ENCODE data around the gene HS6ST3. TPM values are rescaled to one million over a fixed set of nuclear protein-coding genes. Genes with fewer than 3 reads are reported as not detected.

Gene HS6ST3
- total RNA-seq, 1 donor from 2014 or later: not detected

DNA sequence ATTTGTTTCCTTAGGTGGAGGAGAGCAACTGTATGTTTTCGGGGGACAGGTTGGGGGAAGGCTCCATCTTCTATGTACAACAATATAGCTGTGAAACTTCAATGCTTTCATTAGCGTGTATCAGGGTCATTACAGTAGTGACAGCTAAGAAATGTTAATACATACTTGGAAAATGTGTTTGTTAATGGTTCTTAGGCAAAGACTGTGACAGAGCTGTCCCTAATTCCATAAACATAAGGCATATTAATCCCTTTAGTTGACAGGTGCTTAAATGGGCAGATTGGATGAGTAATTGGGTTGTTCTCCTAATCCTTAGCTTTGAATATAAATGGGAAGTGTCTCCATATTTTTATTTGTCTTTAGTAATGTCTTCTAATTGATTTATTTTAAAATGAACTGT lies 313.7 kb downstream of the HS6ST3 start:
- H3K27ac Mint-ChIP-seq (ENCODE audit: unreplicated experiment): no peak overlapping the region
- no peak for DNase-seq (ENCODE audit: extremely low spot score, unreplicated experiment)

GRCh38 chr13:96415831-96416385 lies 326.0 kb downstream of the HS6ST3 start:
- Mint-ChIP-seq H3K27ac (ENCODE audit: unreplicated experiment) (no peak overlapping the region), H3K9me3 (ENCODE audit: unreplicated experiment) (no peaks in the 10 kb centered on the region), H3K27me3 (ENCODE audit: unreplicated experiment) (no peaks in the 10 kb centered on the region), H3K4me1 (ENCODE audit: unreplicated experiment) (no peaks in the 10 kb centered on the region), H3K4me3 (ENCODE audit: unreplicated experiment) (no peak overlapping the region), H3K36me3 (ENCODE audit: unreplicated experiment) (no peaks in the 10 kb centered on the region)
- no peak for DNase-seq (ENCODE audit: extremely low spot score, unreplicated experiment)
- no peak for TF ChIP-seq CTCF (IDR thresholded peaks at IDR 0.05)

More for the DNA sequence above, 313.7 kb downstream of the HS6ST3 start:
- Mint-ChIP-seq H3K4me1 (ENCODE audit: unreplicated experiment) (no peaks in the 10 kb centered on the region), H3K4me3 (ENCODE audit: unreplicated experiment) (no peak overlapping the region), H3K9me3 (ENCODE audit: unreplicated experiment) (no peaks in the 10 kb centered on the region), H3K27me3 (ENCODE audit: unreplicated experiment) (no peaks in the 10 kb centered on the region), H3K36me3 (ENCODE audit: unreplicated experiment) (no peaks in the 10 kb centered on the region)
- TF ChIP-seq CTCF (IDR thresholded peaks at IDR 0.05): no peak

DNA sequence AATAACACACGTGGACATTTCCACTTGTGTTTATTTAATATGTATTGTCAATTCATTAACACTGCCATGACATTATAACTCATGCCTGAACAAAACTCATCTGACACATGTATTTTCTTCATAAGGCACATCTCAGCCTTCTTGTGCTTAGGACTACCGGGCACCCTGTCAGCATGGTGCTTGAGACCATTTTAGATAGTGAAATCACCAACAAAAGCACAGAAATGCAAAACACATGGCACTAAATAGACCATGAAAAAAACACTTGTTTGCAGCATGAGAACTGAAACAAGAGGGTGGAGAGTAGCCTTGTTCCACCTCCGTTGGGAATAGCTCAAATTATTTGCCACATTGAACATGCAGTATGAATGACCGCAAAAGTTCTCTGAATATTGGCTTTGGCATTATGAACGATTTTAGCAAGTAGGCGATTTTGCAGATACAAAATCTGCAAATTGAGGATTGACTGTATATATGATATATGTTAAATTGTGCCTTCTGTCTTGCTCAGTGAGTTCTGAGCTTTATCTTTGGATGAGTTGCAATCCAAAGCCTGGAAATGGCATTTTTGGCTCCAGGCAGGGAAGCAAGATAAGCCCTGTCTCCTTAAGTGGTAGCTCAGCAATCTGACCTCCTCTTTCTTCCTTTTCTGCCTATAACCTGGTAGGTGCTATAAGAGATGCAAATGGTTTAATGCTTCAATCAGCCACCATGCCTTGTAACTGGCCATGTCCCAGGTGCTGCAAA lies 328.2 kb downstream of the HS6ST3 start:
- TF ChIP-seq CTCF (IDR thresholded peaks at IDR 0.05): no peak
- no peaks in the 10 kb centered on the region for H3K4me1 Mint-ChIP-seq (ENCODE audit: unreplicated experiment)
- no peaks in the 10 kb centered on the region for H3K9me3 Mint-ChIP-seq (ENCODE audit: unreplicated experiment)
- no peaks in the 10 kb centered on the region for H3K36me3 Mint-ChIP-seq (ENCODE audit: unreplicated experiment)
- no peaks in the 10 kb centered on the region for H3K27me3 Mint-ChIP-seq (ENCODE audit: unreplicated experiment)
- no peak overlapping the region for H3K27ac Mint-ChIP-seq (ENCODE audit: unreplicated experiment)
- H3K4me3 Mint-ChIP-seq (ENCODE audit: unreplicated experiment): no peak overlapping the region
- no peak for DNase-seq (ENCODE audit: extremely low spot score, unreplicated experiment)

GRCh38 chr13:96421314-96421713 lies 331.4 kb downstream of the HS6ST3 start:
- no peak for DNase-seq (ENCODE audit: extremely low spot score, unreplicated experiment)
- Mint-ChIP-seq H3K9me3 (ENCODE audit: unreplicated experiment) (no peaks in the 10 kb centered on the region), H3K27me3 (ENCODE audit: unreplicated experiment) (no peaks in the 10 kb centered on the region), H3K27ac (ENCODE audit: unreplicated experiment) (no peak overlapping the region), H3K4me1 (ENCODE audit: unreplicated experiment) (no peaks in the 10 kb centered on the region), H3K4me3 (ENCODE audit: unreplicated experiment) (no peak overlapping the region), H3K36me3 (ENCODE audit: unreplicated experiment) (no peaks in the 10 kb centered on the region)
- no peak for TF ChIP-seq CTCF (IDR thresholded peaks at IDR 0.05)

DNA sequence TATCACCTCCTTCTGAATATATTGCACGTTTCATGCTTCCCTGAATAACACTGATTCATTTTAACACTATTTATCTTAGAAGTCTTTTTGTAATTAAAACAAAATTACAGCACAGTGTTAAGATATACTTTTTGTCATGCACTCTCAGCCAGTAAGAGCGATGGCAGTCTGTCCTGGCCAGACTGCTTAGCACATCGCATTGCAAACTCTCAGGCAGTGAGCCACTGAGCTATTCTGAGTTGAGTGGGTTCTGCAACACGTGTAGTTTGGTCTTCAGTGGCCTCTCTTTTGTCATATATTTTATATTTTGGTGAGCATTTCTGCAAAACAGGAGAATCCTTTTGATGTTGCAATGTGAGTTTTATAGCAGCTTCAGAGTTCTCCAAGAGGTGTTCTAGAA lies 332.1 kb downstream of the HS6ST3 start:
- Mint-ChIP-seq H3K9me3 (ENCODE audit: unreplicated experiment) (no peaks in the 10 kb centered on the region), H3K4me1 (ENCODE audit: unreplicated experiment) (no peaks in the 10 kb centered on the region), H3K27ac (ENCODE audit: unreplicated experiment) (no peak overlapping the region), H3K36me3 (ENCODE audit: unreplicated experiment) (no peaks in the 10 kb centered on the region), H3K27me3 (ENCODE audit: unreplicated experiment) (no peaks in the 10 kb centered on the region), H3K4me3 (ENCODE audit: unreplicated experiment) (no peak overlapping the region)
- DNase-seq (ENCODE audit: extremely low spot score, unreplicated experiment): no peak
- no peak for TF ChIP-seq CTCF (IDR thresholded peaks at IDR 0.05)
